ENCODE data around the gene ZNF383. TPM values are rescaled to one million over a fixed set of nuclear protein-coding genes. Genes with fewer than 3 reads are reported as not detected.
"Not testable (repeated sequence)": the region's sequence is repeated elsewhere in the genome, so short reads cannot be mapped to it uniquely, and the experiment has no call there.

ZNF383 gene
- 4.1 and 5.6 TPM in 2 replicates for polyA plus RNA-seq (2011; rRNA removed)
- polyA minus RNA-seq (2011; rRNA and poly(A)+ RNA removed): 6.0 and 7.5 TPM in 2 replicates

- Histone ChIP-seq H3K27me3 (ENCODE audit: control insufficient read depth, insufficient read depth, low read length) (no peaks in the 10 kb centered on the region), H3K9me3 (ENCODE audit: control insufficient read depth, insufficient read depth, low read length) (peaks cover 28% of the 10 kb centered on the region), H3K4me3 (ENCODE audit: low read depth, low read length) (peak within 1 kb of the TSS; percentile 99), H3K27ac (ENCODE audit: low read depth, low read length) (peak within 1 kb of the TSS; percentile 84)
- DNase-seq (ENCODE audit: low read depth, low spot score): peak; percentile 61
- POLR2A ChIA-PET: interaction anchor here (1.0 to 2.0 kb wide), 4 partner anchors 140 to 249 kb away, joined by 3 to 8 read pairs (median 5); partner anchors contain the start of genes ZNF420, ZNF527 and ZNF569
- CTCF ChIA-PET: no interaction called here
- TF ChIP-seq, protein P1, sequence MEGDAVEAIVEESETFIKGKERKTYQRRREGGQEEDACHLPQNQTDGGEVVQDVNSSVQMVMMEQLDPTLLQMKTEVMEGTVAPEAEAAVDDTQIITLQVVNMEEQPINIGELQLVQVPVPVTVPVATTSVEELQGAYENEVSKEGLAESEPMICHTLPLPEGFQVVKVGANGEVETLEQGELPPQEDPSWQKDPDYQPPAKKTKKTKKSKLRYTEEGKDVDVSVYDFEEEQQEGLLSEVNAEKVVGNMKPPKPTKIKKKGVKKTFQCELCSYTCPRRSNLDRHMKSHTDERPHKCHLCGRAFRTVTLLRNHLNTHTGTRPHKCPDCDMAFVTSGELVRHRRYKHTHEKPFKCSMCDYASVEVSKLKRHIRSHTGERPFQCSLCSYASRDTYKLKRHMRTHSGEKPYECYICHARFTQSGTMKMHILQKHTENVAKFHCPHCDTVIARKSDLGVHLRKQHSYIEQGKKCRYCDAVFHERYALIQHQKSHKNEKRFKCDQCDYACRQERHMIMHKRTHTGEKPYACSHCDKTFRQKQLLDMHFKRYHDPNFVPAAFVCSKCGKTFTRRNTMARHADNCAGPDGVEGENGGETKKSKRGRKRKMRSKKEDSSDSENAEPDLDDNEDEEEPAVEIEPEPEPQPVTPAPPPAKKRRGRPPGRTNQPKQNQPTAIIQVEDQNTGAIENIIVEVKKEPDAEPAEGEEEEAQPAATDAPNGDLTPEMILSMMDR (IDR thresholded peaks at IDR 0.05; ENCODE audit: low read depth, low read length): no peak
These were observed at the start of gene ZNF383 for GRCh38 chr19:37217775-37218591. ZNF383 (plus strand) TSS chr19:37218214; CDS start chr19:37230454, 12,240 bp downstream.

GRCh38 chr19:37172368-37173366 is 45.3 kb upstream of the ZNF383 start, which contains the start of gene ZNF585A:
ZNF585A (minus strand) TSS chr19:37172695; CDS start chr19:37169910, 2,785 bp downstream.
- DNase-seq (ENCODE audit: low read depth, low spot score): peak; percentile 94
- Histone ChIP-seq H3K27ac (ENCODE audit: low read depth, low read length) (peak within 1 kb of the TSS; percentile 47), H3K9me3 (ENCODE audit: control insufficient read depth, insufficient read depth, low read length) (peaks cover 14% of the 10 kb centered on the region), H3K4me3 (ENCODE audit: low read depth, low read length) (peak within 1 kb of the TSS; percentile 85), H3K27me3 (ENCODE audit: control insufficient read depth, insufficient read depth, low read length) (no peaks in the 10 kb centered on the region)
- POLR2A ChIA-PET: interaction anchor here (1.0 kb wide), 1 partner anchor 322 kb away, joined by 3 read pairs; no protein-coding TSS in a partner anchor
- TF ChIP-seq, protein P1 (IDR thresholded peaks at IDR 0.05; ENCODE audit: low read depth, low read length): peak; percentile 47
- CTCF ChIA-PET: interaction anchor here (0.7 kb wide), 1 partner anchor 10 kb away, joined by 3 read pairs; no protein-coding TSS in a partner anchor

DNA sequence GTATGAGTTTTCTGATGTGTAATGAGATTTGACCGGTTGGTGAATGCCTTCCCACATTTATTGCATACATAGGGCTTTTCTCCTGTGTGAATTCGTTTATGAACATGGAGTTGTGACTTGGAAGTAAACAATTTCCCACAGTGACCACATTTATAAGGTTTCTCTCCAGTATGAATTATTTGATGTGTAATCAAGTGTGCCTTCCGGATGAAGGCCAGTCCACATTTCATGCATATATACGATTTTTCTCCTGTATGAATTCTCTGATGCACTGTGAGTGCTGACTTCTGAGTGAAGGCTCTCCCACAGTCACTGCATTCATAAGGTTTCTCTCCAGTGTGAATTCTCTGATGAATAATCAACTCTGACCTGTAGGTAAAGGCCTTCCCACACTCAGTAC is 31.9 kb upstream of the ZNF383 start:
- DNase-seq (ENCODE audit: low read depth, low spot score); POLR2A ChIA-PET; H3K4me3 ChIP-seq (ENCODE audit: low read depth, low read length); H3K27ac ChIP-seq (ENCODE audit: low read depth, low read length); CTCF ChIA-PET; H3K27me3 ChIP-seq (ENCODE audit: control insufficient read depth, insufficient read depth, low read length): not testable (repeated sequence)
- peaks cover 39% of the 10 kb centered on the region for H3K9me3 ChIP-seq (ENCODE audit: control insufficient read depth, insufficient read depth, low read length)

DNA sequence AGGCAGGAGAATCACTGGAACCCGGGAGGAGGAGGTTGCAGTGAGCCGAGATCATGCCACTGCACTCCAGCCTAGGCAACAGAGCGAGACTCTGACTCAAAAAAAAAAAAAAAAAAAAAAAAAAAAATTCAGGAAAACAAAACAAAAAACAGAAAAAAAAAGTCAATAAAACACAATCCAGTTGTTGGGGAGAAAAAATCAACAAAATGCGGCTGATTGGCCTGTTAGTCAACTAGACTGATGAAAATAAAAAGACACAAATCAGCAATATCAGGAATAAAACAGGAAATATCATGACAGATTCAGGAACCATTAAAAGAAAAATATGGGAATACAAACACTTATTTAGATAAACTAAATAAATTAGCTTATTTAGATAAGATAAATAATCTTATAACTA is 22.8 kb upstream of the ZNF383 start:
- POLR2A ChIA-PET; H3K4me3 ChIP-seq (ENCODE audit: low read depth, low read length); H3K27ac ChIP-seq (ENCODE audit: low read depth, low read length); H3K27me3 ChIP-seq (ENCODE audit: control insufficient read depth, insufficient read depth, low read length); DNase-seq (ENCODE audit: low read depth, low spot score): not testable (repeated sequence)
- H3K9me3 ChIP-seq (ENCODE audit: control insufficient read depth, insufficient read depth, low read length): peaks cover 32% of the 10 kb centered on the region
- CTCF ChIA-PET: interaction anchor here (0.5 kb wide), 1 partner anchor 234 kb away, joined by 3 read pairs; no protein-coding TSS in a partner anchor

DNA sequence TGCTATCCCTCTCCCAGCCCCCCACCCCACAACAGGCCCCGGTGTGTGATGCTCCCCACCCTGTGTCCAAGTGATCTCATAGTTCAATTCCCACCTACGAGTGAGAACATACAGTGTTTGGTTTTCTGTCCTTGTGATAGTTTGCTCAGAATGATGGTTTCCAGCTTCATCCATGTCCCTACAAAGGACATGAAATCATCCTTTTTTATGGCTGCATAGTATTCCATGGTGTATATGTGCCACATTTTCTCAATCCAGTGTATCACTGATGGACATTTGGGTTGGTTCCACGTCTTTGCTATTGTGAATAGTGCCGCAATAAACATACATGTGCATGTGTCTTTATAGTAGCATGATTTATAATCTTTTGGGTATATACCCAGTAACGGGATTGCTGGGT is 20.9 kb upstream of the ZNF383 start:
- CTCF ChIA-PET: interaction anchor here (0.7 kb wide), 1 partner anchor 19 kb away, joined by 3 read pairs; no protein-coding TSS in a partner anchor
- not testable (repeated sequence) for DNase-seq (ENCODE audit: low read depth, low spot score)

GRCh38 chr19:37197768-37198167 is 20.2 kb upstream of the ZNF383 start:
- Histone ChIP-seq H3K27me3 (ENCODE audit: control insufficient read depth, insufficient read depth, low read length) (no peaks in the 10 kb centered on the region), H3K9me3 (ENCODE audit: control insufficient read depth, insufficient read depth, low read length) (peaks cover 12% of the 10 kb centered on the region), H3K4me3 (ENCODE audit: low read depth, low read length) (no peak overlapping the region), H3K27ac (ENCODE audit: low read depth, low read length) (no peak overlapping the region)
- DNase-seq (ENCODE audit: low read depth, low spot score): no peak
- ChIA-PET CTCF (no interaction called here), POLR2A (no interaction called here)
- TF ChIP-seq, protein P1 (IDR thresholded peaks at IDR 0.05; ENCODE audit: low read depth, low read length): no peak

More for the DNA sequence above, 20.9 kb upstream of the ZNF383 start:
- H3K27ac ChIP-seq (ENCODE audit: low read depth, low read length); POLR2A ChIA-PET; H3K27me3 ChIP-seq (ENCODE audit: control insufficient read depth, insufficient read depth, low read length); H3K4me3 ChIP-seq (ENCODE audit: low read depth, low read length): not testable (repeated sequence)
- peaks cover 18% of the 10 kb centered on the region for H3K9me3 ChIP-seq (ENCODE audit: control insufficient read depth, insufficient read depth, low read length)

Data from AG04450 (cell line).